Fibroblast of pulmonary artery (primary cell): ENCODE measurements around the gene PYCARD.
"Not testable (repeated sequence)": the region's sequence is repeated elsewhere in the genome, so short reads cannot be mapped to it uniquely, and the experiment has no call there.

Experiments
- DNase-seq: peaks from one replicate; pipeline ENCODE4 v3.0.0-alpha.2; 2010; ENCODE audit warnings: low read depth
- H3K4me3 ChIP-seq: replicated peaks from 2 replicates; pipeline ENCODE4 v1.5.1; 2011; ENCODE audit warnings: low read depth, mild to moderate bottlenecking, control low read depth, low read length, moderate library complexity
- TF ChIP-seq, protein P1 (sequence below): IDR thresholded peaks from 2 replicates; pipeline ENCODE4 v1.5.1; 2011; ENCODE audit warnings: mild to moderate bottlenecking, control low read depth, low read length, inconsistent platforms; ENCODE audit errors: missing control alignments

PYCARD gene

DNA sequence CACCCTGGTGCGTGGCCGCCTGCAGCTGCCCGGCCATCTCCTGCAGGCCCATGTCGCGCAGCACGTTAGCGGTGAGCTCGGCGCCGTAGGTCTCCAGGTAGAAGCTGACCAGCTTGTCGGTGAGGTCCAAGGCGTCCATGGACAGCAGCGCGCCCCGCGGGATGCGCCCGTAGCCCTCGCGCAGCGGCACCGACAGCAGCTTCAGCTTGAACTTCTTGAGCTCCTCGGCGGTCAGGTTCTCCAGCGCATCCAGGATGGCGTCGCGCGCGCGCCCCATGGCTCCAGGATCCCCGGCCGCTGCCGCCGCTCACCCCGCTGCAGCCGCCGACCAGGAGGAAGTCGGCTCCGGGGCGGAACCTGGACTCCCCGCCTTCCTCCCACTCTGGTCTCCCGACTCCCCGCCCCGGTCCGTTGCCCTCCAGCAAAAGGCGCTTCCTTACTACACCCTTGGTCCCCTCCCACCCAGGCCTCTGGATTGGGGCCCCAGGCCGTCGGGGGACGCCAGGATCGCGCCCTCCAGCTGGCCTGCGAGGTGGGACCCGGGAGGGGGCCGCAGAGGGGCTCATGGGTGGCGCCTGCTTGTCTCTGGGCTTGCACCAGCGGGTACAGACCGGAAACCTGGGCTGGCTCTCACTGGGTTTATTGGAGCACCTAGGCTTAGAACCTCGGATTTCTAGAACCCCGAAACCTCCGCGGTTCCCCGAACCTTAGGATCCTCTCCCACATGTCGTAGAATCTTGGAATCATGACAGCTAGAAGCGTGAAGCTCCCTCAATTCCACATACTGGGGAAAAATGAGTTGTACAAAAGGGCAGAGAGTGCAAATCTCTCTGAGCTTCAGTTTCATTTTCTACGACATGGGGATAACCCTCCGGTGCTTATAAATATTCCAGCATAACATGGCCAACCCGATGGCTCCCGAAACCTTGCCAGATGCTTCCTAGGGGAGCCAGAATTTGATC lies at the start of gene PYCARD:
Gene PYCARD (minus strand): TSS at position 347 of the 962 bp plus-strand sequence. CDS start 70 bp downstream, at position 277.
- H3K4me3 ChIP-seq, result peak within 1 kb of the TSS; percentile 60
- DNase-seq, result peak; percentile 31

GRCh38 chr16:31251435-31251834 lies 48.9 kb upstream of the PYCARD start:
- DNase-seq, result no peak
- TF ChIP-seq, protein P1, sequence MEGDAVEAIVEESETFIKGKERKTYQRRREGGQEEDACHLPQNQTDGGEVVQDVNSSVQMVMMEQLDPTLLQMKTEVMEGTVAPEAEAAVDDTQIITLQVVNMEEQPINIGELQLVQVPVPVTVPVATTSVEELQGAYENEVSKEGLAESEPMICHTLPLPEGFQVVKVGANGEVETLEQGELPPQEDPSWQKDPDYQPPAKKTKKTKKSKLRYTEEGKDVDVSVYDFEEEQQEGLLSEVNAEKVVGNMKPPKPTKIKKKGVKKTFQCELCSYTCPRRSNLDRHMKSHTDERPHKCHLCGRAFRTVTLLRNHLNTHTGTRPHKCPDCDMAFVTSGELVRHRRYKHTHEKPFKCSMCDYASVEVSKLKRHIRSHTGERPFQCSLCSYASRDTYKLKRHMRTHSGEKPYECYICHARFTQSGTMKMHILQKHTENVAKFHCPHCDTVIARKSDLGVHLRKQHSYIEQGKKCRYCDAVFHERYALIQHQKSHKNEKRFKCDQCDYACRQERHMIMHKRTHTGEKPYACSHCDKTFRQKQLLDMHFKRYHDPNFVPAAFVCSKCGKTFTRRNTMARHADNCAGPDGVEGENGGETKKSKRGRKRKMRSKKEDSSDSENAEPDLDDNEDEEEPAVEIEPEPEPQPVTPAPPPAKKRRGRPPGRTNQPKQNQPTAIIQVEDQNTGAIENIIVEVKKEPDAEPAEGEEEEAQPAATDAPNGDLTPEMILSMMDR, result no peak
- H3K4me3 ChIP-seq, result no peak overlapping the region

More for the DNA sequence above, at the start of gene PYCARD:
- TF ChIP-seq, protein P1, result no peak

DNA sequence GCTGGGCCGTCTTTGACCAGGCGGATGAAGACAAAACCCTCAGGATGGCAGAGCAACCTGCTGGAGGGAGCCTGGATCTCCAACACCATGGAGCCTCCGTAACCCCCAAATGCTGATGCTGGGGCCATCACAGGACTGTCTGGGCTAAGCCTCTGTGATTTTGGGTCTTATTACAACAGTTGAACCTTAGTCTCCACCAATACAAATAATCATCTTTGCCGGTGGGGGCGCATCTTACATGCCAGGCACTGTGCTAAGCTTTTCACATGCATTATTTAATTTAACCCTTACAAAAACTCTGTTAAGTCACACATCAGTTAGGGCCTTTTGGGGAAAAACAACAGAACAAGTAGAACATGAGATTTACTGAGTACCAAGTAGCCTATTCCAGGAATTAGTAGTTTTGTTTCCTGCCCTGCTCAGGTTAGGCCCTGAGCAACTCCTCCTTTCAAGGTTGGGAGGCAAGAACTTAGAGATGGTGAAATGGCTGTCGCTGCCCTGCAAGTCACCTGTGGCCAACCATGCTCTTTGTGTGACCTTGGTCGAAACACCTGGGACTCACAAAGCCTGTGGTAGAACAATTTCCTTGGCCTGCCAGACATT lies 48.3 kb upstream of the PYCARD start:
- H3K4me3 ChIP-seq, result no peak overlapping the region
- DNase-seq, result no peak
- TF ChIP-seq, protein P1, result no peak

DNA sequence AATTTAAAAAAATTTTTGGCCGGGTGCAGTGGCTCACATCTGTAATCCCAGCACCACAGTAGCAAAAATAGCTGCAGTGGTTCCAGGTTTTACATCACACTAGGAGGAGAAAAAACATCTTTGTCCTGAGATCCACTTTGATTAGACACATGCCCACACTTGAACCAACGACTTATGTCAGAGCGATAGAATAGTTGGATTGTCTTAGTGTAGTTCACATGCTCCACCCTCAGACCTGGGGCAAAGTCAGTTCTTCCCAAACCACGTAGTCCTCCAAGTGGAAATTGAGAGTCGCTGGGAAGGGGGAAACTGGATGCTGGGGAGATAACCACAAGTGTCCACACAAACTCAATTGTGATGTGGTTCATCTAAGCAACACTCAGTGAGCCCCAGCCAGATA lies 45.8 kb upstream of the PYCARD start:
- TF ChIP-seq, protein P1, result no peak
- H3K4me3 ChIP-seq, result no peak overlapping the region
- no peak for DNase-seq

DNA sequence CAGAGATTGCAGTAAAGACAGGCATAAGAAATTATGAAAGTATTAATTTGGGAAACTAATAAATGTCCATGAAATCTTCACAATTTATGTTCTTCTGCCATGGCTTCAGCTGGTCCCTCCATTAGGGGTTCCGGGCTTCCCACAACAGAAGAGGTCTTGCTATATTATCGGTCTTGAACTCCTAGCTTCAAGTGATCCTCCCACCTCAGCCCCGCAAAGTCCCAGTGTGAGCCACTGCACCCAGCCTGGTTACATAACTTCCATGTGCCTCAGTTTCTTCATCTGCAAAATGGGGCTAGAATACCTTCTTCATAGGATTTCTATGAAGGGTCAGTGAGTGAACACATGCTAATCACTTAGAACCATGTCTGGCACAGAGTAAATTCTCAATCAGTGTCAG lies 43.7 kb upstream of the PYCARD start:
- TF ChIP-seq, protein P1, result no peak
- DNase-seq, result no peak
- no peak overlapping the region for H3K4me3 ChIP-seq

DNA sequence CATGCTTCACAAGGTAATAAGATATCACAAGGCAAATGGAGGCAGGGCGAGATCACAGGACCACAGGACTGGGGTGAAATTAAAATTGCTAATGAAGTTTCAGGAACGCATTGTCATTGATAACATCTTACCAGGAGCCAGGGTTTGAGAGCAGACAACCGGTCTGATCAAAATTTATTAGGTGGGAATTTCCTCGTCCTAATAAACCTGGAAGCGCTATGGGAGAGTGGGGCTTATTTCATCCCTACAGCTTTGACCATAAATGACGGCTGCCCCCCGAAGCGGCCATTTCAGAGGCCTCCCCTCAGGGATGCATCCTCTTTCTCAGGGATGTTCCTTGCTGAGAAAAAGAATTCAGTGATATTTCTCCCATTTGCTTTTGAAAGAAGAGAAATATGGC lies 43.0 kb upstream of the PYCARD start:
- not testable (repeated sequence) for H3K4me3 ChIP-seq, DNase-seq

- TF ChIP-seq, protein P1, result no peak
- no peak for DNase-seq
- no peak overlapping the region for H3K4me3 ChIP-seq
Measured at GRCh38 chr16:31243734-31244670, 41.4 kb upstream of the PYCARD start.
